GM23248 (cell line): ENCODE data around the gene LARP1B. TPM values are rescaled to one million over a fixed set of nuclear protein-coding genes. Genes with fewer than 3 reads are reported as not detected.
"Not testable (repeated sequence)": the region's sequence is repeated elsewhere in the genome, so short reads cannot be mapped to it uniquely, and the experiment has no call there.

ENCODE experiments used
- DNase-seq: peaks from one replicate; pipeline ENCODE4 v3.0.0-alpha.2; 2015
- H2AFZ ChIP-seq: fragments of 200-600 bp; sonication (generic); 2 replicates; pipeline ENCODE4 v1.6.1; 2016; ENCODE audit warnings: antibody characterized with exemption
- H3F3A ChIP-seq: fragments of 200-600 bp; sonication (generic); 2 replicates; pipeline ENCODE4 v1.6.1; 2016; ENCODE audit warnings: mild to moderate bottlenecking, antibody characterized with exemption, mixed run types; ENCODE audit not compliant: insufficient read depth
- H3K27ac ChIP-seq: fragments of 200-600 bp; sonication (generic); 2 replicates; pipeline ENCODE4 v1.5.1; 2016; ENCODE audit warnings: mild to moderate bottlenecking
- H3K27me3 ChIP-seq: fragments of 200-600 bp; sonication (generic); replicated peaks from 2 replicates; pipeline ENCODE4 v1.6.1; 2016; ENCODE audit warnings: mild to moderate bottlenecking; ENCODE audit not compliant: insufficient read depth
- H3K36me3 ChIP-seq: fragments of 200-600 bp; sonication (generic); 2 replicates; pipeline ENCODE4 v1.6.1; 2016; ENCODE audit warnings: low read depth, mild to moderate bottlenecking
- H3K4me1 ChIP-seq: fragments of 200-600 bp; sonication (generic); 2 replicates; pipeline ENCODE4 v1.6.1; 2016; ENCODE audit warnings: mild to moderate bottlenecking; ENCODE audit not compliant: insufficient read depth
- H3K4me2 ChIP-seq: fragments of 200-600 bp; sonication (generic); one replicate; pipeline ENCODE4 v1.6.1; 2016; ENCODE audit warnings: mild to moderate bottlenecking; ENCODE audit not compliant: unreplicated experiment
- H3K4me3 ChIP-seq: fragments of 200-600 bp; sonication (generic); 2 replicates; pipeline ENCODE4 v1.5.1; 2016; ENCODE audit warnings: mild to moderate bottlenecking
- H3K79me2 ChIP-seq: fragments of 200-600 bp; sonication (generic); 2 replicates; pipeline ENCODE4 v1.6.1; 2016; ENCODE audit warnings: mild to moderate bottlenecking; ENCODE audit not compliant: insufficient read depth
- H3K9ac ChIP-seq: fragments of 200-600 bp; sonication (generic); 2 replicates; pipeline ENCODE4 v1.6.1; 2016; ENCODE audit warnings: mild to moderate bottlenecking
- H3K9me2 ChIP-seq: fragments of 200-600 bp; sonication (generic); 2 replicates; pipeline ENCODE4 v1.6.1; 2016; ENCODE audit warnings: mixed run types, mild to moderate bottlenecking, moderate library complexity; ENCODE audit not compliant: insufficient read depth
- H3K9me3 ChIP-seq: fragments of 200-600 bp; sonication (generic); one replicate; pipeline ENCODE4 v1.6.1; 2017; ENCODE audit warnings: low read depth
- H4K20me1 ChIP-seq: fragments of 200-600 bp; sonication (generic); 2 replicates; pipeline ENCODE4 v1.6.0; 2016; ENCODE audit not compliant: insufficient read depth
- EZH2 ChIP-seq: fragments of 200-600 bp; sonication (generic); IDR thresholded peaks from 2 replicates; pipeline ENCODE4 v1.6.1; 2018; ENCODE audit warnings: antibody characterized with exemption, mild to moderate bottlenecking; ENCODE audit not compliant: insufficient read depth, poor library complexity, severe bottlenecking
- EZH2phosphoT487 ChIP-seq: fragments of 200-600 bp; sonication (generic); IDR thresholded peaks from 2 replicates; pipeline ENCODE4 v1.6.1; 2018; ENCODE audit warnings: antibody characterized with exemption, moderate library complexity, mild to moderate bottlenecking, low read depth; ENCODE audit not compliant: insufficient read depth
- WGBS, 2 experiments: methylation state at CpG; one replicate each; pipeline ENCODE4 v1.1.6; 2015 to 2017; ENCODE audit warnings: low lambda C conversion rate in 2 of 2, low coverage in 1 of 2; ENCODE audit errors: missing lambda C conversion rate in 2 of 2; 5-methylcytosine and 5-hydroxymethylcytosine counted together
- in situ Hi-C: fragments of 300-500 bp; cut with MboI; formaldehyde crosslinking; loops from 2 replicates; pipeline ENCODE4 v1.15.0; 2020
- polyA plus RNA-seq: library from polyadenylated mRNA; unstranded; fragments of >200 nt; fragmentation: Nextera tagmentation; extraction: Ambion mirVana; gene quantifications from 2 replicates; pipeline ENCODE4 v1.2.1, GENCODE V29; 2016
- total RNA-seq: library from RNA; depleted of rRNA; stranded (reverse); fragments of >200 nt; shearing (Covaris generic); gene quantifications from 2 replicates; pipeline ENCODE4 v1.2.3, GENCODE V29; 2014

The LARP1B gene
- total and polyA plus RNA-seq, 2 experiments from 2014 or later: 5.7 to 16.0 TPM

- Histone ChIP-seq H3K36me3 (no peaks in the 10 kb centered on the region), H3K27ac (no peak overlapping the region), H4K20me1 (no peaks in the 10 kb centered on the region), H2AFZ (no peak overlapping the region), H3K79me2 (peaks cover 97% of the 10 kb centered on the region), H3K27me3 (no peaks in the 10 kb centered on the region), H3K9me2 (no peaks in the 10 kb centered on the region), H3F3A (no peaks in the 10 kb centered on the region), H3K4me3 (no peak overlapping the region), H3K9ac (no peak overlapping the region), H3K4me2 (no peak overlapping the region), H3K9me3 (no peaks in the 10 kb centered on the region), H3K4me1 (no peaks in the 10 kb centered on the region)
- WGBS, 2 experiments: 94 to 95% methylated on average over 3 of the region's 3 CpGs
- DNase-seq: peak; percentile 35
- TF ChIP-seq EZH2: no peak
- no peak for TF ChIP-seq EZH2phosphoT487
- in situ Hi-C loops: no loop called here
These were observed 7.8 kb downstream of the LARP1B start for GRCh38 chr4:128068918-128069317.

- Histone ChIP-seq H3K9me3 (no peaks in the 10 kb centered on the region), H3K9ac (no peak overlapping the region), H3F3A (no peaks in the 10 kb centered on the region), H3K36me3 (peaks cover 13% of the 10 kb centered on the region), H3K79me2 (peaks cover 56% of the 10 kb centered on the region), H3K4me2 (no peak overlapping the region), H3K27me3 (no peaks in the 10 kb centered on the region), H4K20me1 (no peaks in the 10 kb centered on the region), H3K4me3 (no peak overlapping the region), H2AFZ (no peak overlapping the region), H3K27ac (no peak overlapping the region), H3K4me1 (no peaks in the 10 kb centered on the region), H3K9me2 (no peaks in the 10 kb centered on the region)
- no peak for DNase-seq
- TF ChIP-seq EZH2 (no peak), EZH2phosphoT487 (no peak)
- WGBS, 2 experiments: 98 to 99% methylated on average over 4 of the region's 4 CpGs
- in situ Hi-C loops: no loop called here
These were observed 15.4 kb downstream of the LARP1B start for GRCh38 chr4:128076464-128076863.

GRCh38 chr4:128095293-128095692 lies 34.2 kb downstream of the LARP1B start:
- H3K4me1 ChIP-seq, H3K4me2 ChIP-seq, in situ Hi-C loops, H3K9ac ChIP-seq, DNase-seq, H4K20me1 ChIP-seq, H3K27me3 ChIP-seq, H3K9me3 ChIP-seq, H3F3A ChIP-seq, H3K79me2 ChIP-seq, H3K27ac ChIP-seq, H2AFZ ChIP-seq, H3K4me3 ChIP-seq, H3K9me2 ChIP-seq: not testable (repeated sequence)
- H3K36me3 ChIP-seq: 0 out of 2 replicates have a peak, but pooled peaks cover 16% of the 10 kb centered on the region
- WGBS, 2 experiments: 97 to 100% methylated on average over 6 of the region's 6 CpGs

- Histone ChIP-seq H3F3A (no peaks in the 10 kb centered on the region), H3K4me1 (no peaks in the 10 kb centered on the region), H3K36me3 (peaks cover 23% of the 10 kb centered on the region; the same call in 1 of the 2 replicates), H4K20me1 (no peaks in the 10 kb centered on the region), H3K79me2 (no peaks in the 10 kb centered on the region), H3K27me3 (no peaks in the 10 kb centered on the region), H3K9ac (no peak overlapping the region), H3K27ac (no peak overlapping the region), H3K4me3 (no peak overlapping the region), H3K9me2 (no peaks in the 10 kb centered on the region), H2AFZ (no peak overlapping the region), H3K4me2 (no peak overlapping the region), H3K9me3 (no peaks in the 10 kb centered on the region)
- DNase-seq: peak; percentile 14
- 80 to 83% methylated on average over 3 of the region's 3 CpGs for WGBS, 2 experiments
- in situ Hi-C loops: no loop called here
- no peak for TF ChIP-seq EZH2phosphoT487
- no peak for TF ChIP-seq EZH2
These were observed 46.7 kb downstream of the LARP1B start for GRCh38 chr4:128107766-128108165.

GRCh38 chr4:128123036-128123435 lies 61.9 kb downstream of the LARP1B start:
- Histone ChIP-seq H3K4me3 (no peak overlapping the region), H4K20me1 (no peaks in the 10 kb centered on the region), H3K4me2 (no peak overlapping the region), H3F3A (no peaks in the 10 kb centered on the region), H3K9me2 (no peaks in the 10 kb centered on the region), H2AFZ (no peak overlapping the region), H3K79me2 (no peaks in the 10 kb centered on the region), H3K9me3 (no peaks in the 10 kb centered on the region), H3K4me1 (no peaks in the 10 kb centered on the region), H3K36me3 (peaks cover 5% of the 10 kb centered on the region; the same call in 1 of the 2 replicates), H3K27me3 (no peaks in the 10 kb centered on the region), H3K9ac (no peak overlapping the region), H3K27ac (no peak overlapping the region)
- no peak for TF ChIP-seq EZH2
- TF ChIP-seq EZH2phosphoT487: no peak
- 97 to 98% methylated on average over 3 of the region's 3 CpGs for WGBS, 2 experiments
- in situ Hi-C loops: no loop called here
- DNase-seq: no peak
